Ascending aorta (tissue), 2 donors: ENCODE data around the gene RAD51B. TPM values are rescaled to one million over a fixed set of nuclear protein-coding genes. Genes with fewer than 3 reads are reported as not detected.

Experiments
- DNase-seq, 2 donors: peaks; one replicate each; pipeline ENCODE4 v3.0.0-alpha.2; 2019; ENCODE audit warnings: low spot score in 2 of 2
- H3K27ac ChIP-seq, 2 donors: fragments of 200-600 bp; sonication (generic); one replicate each; pipeline ENCODE4 v1.5.1; 2016 to 2017; ENCODE audit warnings: mild to moderate bottlenecking in 1 of 2
- H3K27me3 ChIP-seq: fragments of 200-600 bp; sonication (generic); one replicate; pipeline ENCODE4 v1.5.1; 2017
- H3K36me3 ChIP-seq, 2 donors: fragments of 200-600 bp; sonication (generic); one replicate each; pipeline ENCODE4 v1.5.1; 2016
- H3K4me1 ChIP-seq, 2 donors: fragments of 200-600 bp; sonication (generic); one replicate each; pipeline ENCODE4 v1.5.1; 2016 to 2017; ENCODE audit warnings: mild to moderate bottlenecking in 1 of 2
- H3K4me3 ChIP-seq, 2 donors: fragments of 200-600 bp; sonication (generic); one replicate each; pipeline ENCODE4 v1.5.1; 2016 to 2017; ENCODE audit warnings: mild to moderate bottlenecking in 1 of 2
- H3K9me3 ChIP-seq, 2 donors: fragments of 200-600 bp; sonication (generic); one replicate each; pipeline ENCODE4 v1.5.1; 2016
- CTCF ChIP-seq, 3 experiments: fragments of 200-600 bp in 2 of 3; fragments of 450-650 bp in 1 of 3; sonication (generic) in 2 of 3; IDR thresholded peaks; one replicate each; pipeline ENCODE4 v1.5.1; 2016 to 2019; ENCODE audit warnings: antibody characterized with exemption in 3 of 3, mild to moderate bottlenecking in 1 of 3, moderate library complexity in 1 of 3
- intact Hi-C: fragments of 100-400 bp; cut with DNase I; formaldehyde crosslinking; loops from one replicate; pipeline ENCODE4 v1.15.1; 2023
- total RNA-seq: library from RNA; depleted of rRNA; stranded (reverse); fragments of >200 nt; gene quantifications from one replicate; pipeline ENCODE4 v1.1.0, GENCODE V29; 2016

RAD51B gene
- total RNA-seq, 1 donor from 2014 or later, result not detected

GRCh38 chr14:67908052-67908754 is 88.6 kb downstream of the RAD51B start:
- DNase-seq, result no peak
- no peak overlapping the region for H3K27ac ChIP-seq
- H3K4me3 ChIP-seq, result no peak overlapping the region
- no peaks in the 10 kb centered on the region for H3K36me3 ChIP-seq
- peaks cover 0 to 3% of the 10 kb centered on the region in 2 donors for H3K4me1 ChIP-seq
- no peaks in the 10 kb centered on the region for H3K9me3 ChIP-seq
- TF ChIP-seq CTCF (IDR thresholded peaks at IDR 0.05), result no peak
- no peaks in the 10 kb centered on the region for H3K27me3 ChIP-seq
- intact Hi-C loops, result no loop called here

DNA sequence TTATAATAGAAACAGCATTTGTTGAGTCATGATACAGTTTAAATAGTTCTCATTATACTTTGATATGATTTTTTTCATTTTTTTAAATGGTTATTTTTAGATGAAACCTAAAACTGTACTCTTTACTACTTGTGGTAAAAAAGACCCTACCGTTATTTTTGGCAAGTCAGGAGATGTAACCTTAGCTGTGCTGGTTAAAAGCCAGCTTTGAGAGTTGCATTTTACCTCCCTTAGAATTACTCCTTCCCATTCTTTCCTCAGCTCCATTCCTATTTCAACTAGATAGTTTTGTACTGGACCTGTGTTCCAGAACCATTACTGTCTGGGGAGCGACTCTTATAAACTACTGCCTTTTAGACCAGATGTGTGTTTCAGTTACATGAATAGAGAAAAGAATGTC is 92.0 kb downstream of the RAD51B start:
- no peaks in the 10 kb centered on the region for H3K36me3 ChIP-seq
- intact Hi-C loops, result no loop called here
- no peak overlapping the region for H3K27ac ChIP-seq
- peaks cover 0 to 3% of the 10 kb centered on the region in 2 donors for H3K4me1 ChIP-seq
- no peak for DNase-seq
- H3K27me3 ChIP-seq, result no peaks in the 10 kb centered on the region
- TF ChIP-seq CTCF (IDR thresholded peaks at IDR 0.05), result no peak
- no peak overlapping the region for H3K4me3 ChIP-seq
- H3K9me3 ChIP-seq, result no peaks in the 10 kb centered on the region

DNA sequence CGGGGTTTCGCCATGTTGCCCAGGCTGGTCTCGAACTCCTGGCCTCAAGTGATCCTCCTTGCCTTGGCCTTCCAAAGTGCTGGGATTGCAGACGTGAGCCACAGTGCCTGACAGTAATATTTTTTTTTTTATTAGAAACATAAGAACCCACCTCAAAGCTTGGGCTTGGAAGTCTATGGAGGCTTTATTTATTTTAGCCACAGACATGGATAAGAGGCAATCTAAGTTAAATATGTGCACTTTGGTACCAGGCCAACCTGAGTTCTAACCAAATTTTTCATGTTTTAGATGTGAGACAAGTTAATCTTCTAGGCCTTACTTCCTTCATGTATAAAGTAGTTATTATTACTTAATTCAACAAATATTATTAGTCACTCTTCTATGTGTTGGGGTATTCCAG is 96.9 kb downstream of the RAD51B start:
- intact Hi-C loops, result no loop called here
- peaks cover 0 to 3% of the 10 kb centered on the region in 2 donors for H3K4me1 ChIP-seq
- H3K27me3 ChIP-seq, result no peaks in the 10 kb centered on the region
- H3K9me3 ChIP-seq, result no peaks in the 10 kb centered on the region
- no peak for DNase-seq
- no peak for TF ChIP-seq CTCF (IDR thresholded peaks at IDR 0.05)
- no peaks in the 10 kb centered on the region for H3K36me3 ChIP-seq
- H3K27ac ChIP-seq, result no peak overlapping the region
- no peak overlapping the region for H3K4me3 ChIP-seq

DNA sequence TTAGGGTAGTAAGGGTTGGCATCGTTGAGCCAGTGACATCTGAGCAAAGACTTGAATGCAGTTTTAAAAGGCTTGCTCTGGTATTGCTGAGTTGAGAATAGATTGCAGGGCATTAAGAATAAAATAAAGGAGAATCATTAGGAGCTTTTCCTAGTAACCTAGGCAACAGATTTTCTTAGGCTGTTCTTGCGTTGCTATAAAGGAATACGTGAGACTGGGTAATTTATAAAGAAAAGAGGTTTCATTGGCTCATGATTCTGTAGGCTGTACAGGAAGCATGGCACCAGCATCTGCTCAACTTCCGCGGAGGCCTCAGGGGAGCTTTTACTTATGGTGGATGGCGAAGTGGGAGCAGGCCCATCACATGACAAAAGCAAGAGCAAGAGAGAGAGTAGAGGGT is 97.4 kb downstream of the RAD51B start:
- no peak overlapping the region for H3K27ac ChIP-seq
- no peaks in the 10 kb centered on the region for H3K27me3 ChIP-seq
- H3K9me3 ChIP-seq, result no peaks in the 10 kb centered on the region
- no peak overlapping the region for H3K4me3 ChIP-seq
- H3K36me3 ChIP-seq, result no peaks in the 10 kb centered on the region
- TF ChIP-seq CTCF (IDR thresholded peaks at IDR 0.05), result no peak
- H3K4me1 ChIP-seq, result no peaks in the 10 kb centered on the region
- intact Hi-C loops, result no loop called here
- DNase-seq, result no peak

GRCh38 chr14:67918838-67919237 is 99.3 kb downstream of the RAD51B start:
- H3K27me3 ChIP-seq, result no peaks in the 10 kb centered on the region
- intact Hi-C loops, result no loop called here
- no peaks in the 10 kb centered on the region for H3K36me3 ChIP-seq
- no peak for TF ChIP-seq CTCF (IDR thresholded peaks at IDR 0.05)
- no peaks in the 10 kb centered on the region for H3K4me1 ChIP-seq
- H3K4me3 ChIP-seq, result no peak overlapping the region
- DNase-seq, result no peak
- no peaks in the 10 kb centered on the region for H3K9me3 ChIP-seq
- H3K27ac ChIP-seq, result no peak overlapping the region
